CD4-positive, alpha-beta T cell (primary cell): Measurements from ENCODE around the gene ARHGAP33. TPM values are rescaled to one million over a fixed set of nuclear protein-coding genes. Genes with fewer than 3 reads are reported as not detected.

Experiments used
- ATAC-seq: fragments of 200-7000 bp; cut with Tn5 transposase; one replicate; pipeline ENCODE4 v1.10.0; 2022; ENCODE audit warnings: mild to moderate bottlenecking; ENCODE audit not compliant: poor library complexity
- CTCF ChIA-PET: fragments of 350-600 bp; sonication (Branson Sonifier 250); formaldehyde crosslinking; loops from one replicate; lab custom pipeline; 2021; ENCODE audit warnings: antibody characterized with exemption, inconsistent platforms; lab: Charles Lee
- POLR2A ChIA-PET: fragments of 350-600 bp; sonication (Branson Sonifier 250); formaldehyde crosslinking; loops from one replicate; lab custom pipeline; 2021; ENCODE audit warnings: antibody characterized with exemption, inconsistent platforms; lab: Charles Lee
- DNase-seq, 14 experiments: peaks; one replicate each; pipeline ENCODE4 v3.0.0-alpha.2; 2013 to 2020; ENCODE audit warnings: mixed read lengths in 2 of 14
- H3K27ac ChIP-seq, 2 donors: one replicate each; pipeline versions ENCODE4 v1.5.1 to v1.7.0; 2013; ENCODE audit warnings: low read length in 2 of 2, low read depth in 1 of 2, mild to moderate bottlenecking in 1 of 2
- H3K27me3 ChIP-seq, 2 experiments: 1 replicate in 1 of 2; 2 replicates in 1 of 2; pipeline versions ENCODE4 v1.6.1 to v1.7.0; 2013; ENCODE audit warnings: low read length in 2 of 2, control low read depth in 1 of 2, mild to moderate bottlenecking in 1 of 2, moderate library complexity in 1 of 2; ENCODE audit not compliant: insufficient read depth in 2 of 2, control insufficient read depth in 1 of 2
- H3K36me3 ChIP-seq: one replicate; pipeline ENCODE4 v1.6.1; 2013; ENCODE audit warnings: low read length, control low read depth; ENCODE audit not compliant: insufficient read depth
- H3K4me1 ChIP-seq: one replicate; pipeline ENCODE4 v1.6.1; 2013; ENCODE audit warnings: low read length, control low read depth; ENCODE audit not compliant: insufficient read depth
- H3K4me3 ChIP-seq: one replicate; pipeline ENCODE4 v1.5.1; 2013; ENCODE audit warnings: mild to moderate bottlenecking, low read length, moderate library complexity
- H3K9me3 ChIP-seq, 2 experiments: 1 replicate in 1 of 2; 2 replicates in 1 of 2; pipeline versions ENCODE4 v1.6.1 to v1.7.0; 2013; ENCODE audit warnings: low read length in 2 of 2, mild to moderate bottlenecking in 2 of 2, control low read depth in 1 of 2, moderate library complexity in 1 of 2; ENCODE audit not compliant: control insufficient read depth in 1 of 2, insufficient read depth in 1 of 2
- H3K27ac Mint-ChIP-seq: one replicate; pipeline ENCODE4 v1.8.0; 2020; ENCODE audit warnings: mixed read lengths
- H3K27me3 Mint-ChIP-seq: one replicate; pipeline ENCODE4 v1.8.0; 2021; ENCODE audit warnings: mixed read lengths
- H3K36me3 Mint-ChIP-seq: one replicate; pipeline ENCODE4 v1.8.0; 2021; ENCODE audit warnings: low read depth, mixed read lengths
- H3K4me1 Mint-ChIP-seq: one replicate; pipeline ENCODE4 v1.8.0; 2021; ENCODE audit warnings: low read depth, mixed read lengths
- H3K4me3 Mint-ChIP-seq: one replicate; pipeline ENCODE4 v1.8.0; 2020; ENCODE audit warnings: mild to moderate bottlenecking, mixed read lengths
- H3K9me3 Mint-ChIP-seq: one replicate; pipeline ENCODE4 v1.8.0; 2020; ENCODE audit warnings: mixed read lengths
- CTCF ChIP-seq: fragments of 200-600 bp; IDR thresholded peaks from one replicate; pipeline ENCODE4 v1.8.0; 2022; ENCODE audit warnings: antibody characterized with exemption, mild to moderate bottlenecking
- intact Hi-C, 2 experiments: fragments of 100-400 bp; cut with DNase I in 1 of 2; cut with micrococcal nuclease in 1 of 2; formaldehyde crosslinking; loops; one replicate each; pipeline versions ENCODE4 v1.15.1 to v1.9.0; 2023 to 2025; cut with DNase I, micrococcal nuclease
- total RNA-seq, 174 experiments: library from RNA in 2 of 174; stranded (reverse) in 2 of 174; gene quantifications; one replicate each; pipeline ENCODE4 v1.2.3 and lab custom pipeline; 2021 to 2026

The ARHGAP33 gene
- total RNA-seq, 2 experiments from 2014 or later = 16.4 to 19.5 TPM

- Mint-ChIP-seq H3K27ac (peak overlapping the region; percentile 98), H3K4me3 (peak overlapping the region; percentile 99), H3K4me1 (peaks cover 52% of the 10 kb centered on the region), H3K36me3 (peaks cover 58% of the 10 kb centered on the region), H3K27me3 (no peaks in the 10 kb centered on the region), H3K9me3 (no peaks in the 10 kb centered on the region)
- peaks cover 34% of the 10 kb centered on the region for H3K36me3 ChIP-seq
- peak; percentile 88 to 97 (median 94) for DNase-seq
- H3K4me1 ChIP-seq = peaks cover 68% of the 10 kb centered on the region
- ATAC-seq = peak; percentile 60
- intact Hi-C loops = loop anchor here (1.0 to 10.0 kb wide), 3 partner anchors 23 to 374 kb away; partner anchors contain the start of genes COX6B1 (in 1 of the 2), OVOL3 (in 1 of the 2), POLR2I (in 1 of the 2) and TBCB (in 1 of the 2)
- H3K9me3 ChIP-seq = no peaks in the 10 kb centered on the region
- no peaks in the 10 kb centered on the region for H3K27me3 ChIP-seq
- H3K4me3 ChIP-seq = peak overlapping the region; percentile 91
- ChIA-PET POLR2A (interaction anchor here (0.6 to 2.4 kb wide), 14 partner anchors 8 to 190 kb away, joined by 3 to 20 read pairs (median 4); partner anchors contain the start of genes COX6B1, HSPB6, KMT2B and LIN37), CTCF (interaction anchor here (0.6 to 0.7 kb wide), 2 partner anchors 34 to 578 kb away, joined by 4 read pairs; no protein-coding TSS in a partner anchor)
- H3K27ac ChIP-seq = peak overlapping the region; percentile 62 to 72
- no peak for TF ChIP-seq CTCF
These were observed 34.8 kb upstream of the ARHGAP33 start for GRCh38 chr19:35740423-35741202.

DNA sequence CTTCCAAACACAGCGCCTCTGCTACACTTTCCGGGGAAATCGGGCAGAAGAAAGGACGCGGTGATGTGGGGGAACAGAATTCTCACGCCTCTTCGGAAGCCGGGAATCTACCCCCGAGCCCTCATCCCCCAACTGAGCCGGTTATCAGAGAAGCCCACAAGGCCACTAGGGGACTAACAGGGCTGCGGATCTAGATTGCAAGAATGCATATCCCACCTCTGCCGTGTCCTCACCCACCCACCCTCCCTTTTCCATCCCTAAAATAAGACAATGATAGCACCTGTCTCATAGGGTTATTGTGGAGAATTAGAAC is 34.2 kb upstream of the ARHGAP33 start:
- Mint-ChIP-seq H3K4me1 (peaks cover 57% of the 10 kb centered on the region), H3K9me3 (no peaks in the 10 kb centered on the region), H3K27me3 (no peaks in the 10 kb centered on the region), H3K4me3 (peak overlapping the region; percentile 99), H3K27ac (peak overlapping the region; percentile 98), H3K36me3 (peaks cover 53% of the 10 kb centered on the region)
- Histone ChIP-seq H3K27me3 (no peaks in the 10 kb centered on the region), H3K4me3 (peak overlapping the region; percentile 91), H3K9me3 (no peaks in the 10 kb centered on the region), H3K4me1 (peaks cover 74% of the 10 kb centered on the region), H3K36me3 (peaks cover 31% of the 10 kb centered on the region), H3K27ac (peak overlapping the region; percentile 62 to 92)
- ChIA-PET POLR2A (interaction anchor here (0.6 to 2.4 kb wide), 12 partner anchors 7 to 190 kb away, joined by 3 to 20 read pairs (median 5); partner anchors contain the start of genes COX6B1, HSPB6, KMT2B and LIN37), CTCF (no interaction called here)
- intact Hi-C loops = loop anchor here (5.0 to 10.0 kb wide), 2 partner anchors 94 to 374 kb away; partner anchors contain the start of genes COX6B1 (in 1 of the 2), OVOL3 (in 1 of the 2), POLR2I (in 1 of the 2) and TBCB (in 1 of the 2)
- no peak for ATAC-seq
- TF ChIP-seq CTCF = no peak
- DNase-seq = no peak

DNA sequence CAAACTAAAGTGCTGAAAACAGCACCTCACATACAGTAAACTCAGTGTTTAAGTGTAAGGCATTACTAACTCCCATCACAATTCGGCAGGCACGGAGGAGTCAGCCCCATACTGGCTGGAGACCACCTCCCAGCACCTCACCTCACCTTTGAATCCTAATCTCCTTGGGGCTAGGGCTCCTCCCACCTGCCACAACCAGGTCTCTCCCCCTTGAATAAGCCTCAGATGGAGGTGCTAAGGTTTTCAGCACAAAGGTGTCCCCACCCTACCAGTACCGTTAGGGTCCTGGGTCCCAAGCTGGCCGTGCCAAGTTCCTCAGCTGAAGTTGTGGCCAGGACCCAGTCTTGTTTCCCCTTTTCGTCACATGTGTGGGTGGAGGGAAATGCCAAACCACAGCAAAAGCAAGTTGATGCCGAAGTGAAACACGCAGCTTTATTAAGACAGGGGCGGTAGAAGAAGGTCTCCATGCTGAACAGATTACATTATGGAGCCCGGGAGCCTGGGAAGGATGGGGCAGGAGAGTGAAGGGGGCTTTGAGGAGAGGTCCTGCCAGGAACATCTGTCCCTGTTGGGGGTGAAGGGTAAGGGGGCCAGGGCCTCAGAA is 33.1 kb upstream of the ARHGAP33 start, which contains the start of gene IGFLR1:
TSS of gene IGFLR1 (minus strand) at position 332 of the 604 bp plus-strand sequence. CDS start 1,272 bp downstream, outside the sequence.
- Histone ChIP-seq H3K9me3 (no peaks in the 10 kb centered on the region), H3K27me3 (no peaks in the 10 kb centered on the region), H3K27ac (peak within 1 kb of the TSS; percentile 79 to 92), H3K36me3 (peaks cover 20% of the 10 kb centered on the region), H3K4me3 (peak within 1 kb of the TSS; percentile 91), H3K4me1 (peaks cover 69% of the 10 kb centered on the region)
- H3K36me3 Mint-ChIP-seq = peaks cover 42% of the 10 kb centered on the region
- H3K4me3 Mint-ChIP-seq = peak within 1 kb of the TSS; percentile 84
- peaks cover 52% of the 10 kb centered on the region for H3K4me1 Mint-ChIP-seq
- H3K27ac Mint-ChIP-seq = peak within 1 kb of the TSS; percentile 98
- CTCF ChIA-PET = interaction anchor here (0.8 kb wide), 1 partner anchor 29 kb away, joined by 3 read pairs; no protein-coding TSS in a partner anchor
- DNase-seq (peak; percentile 43 to 89 (median 56)), ATAC-seq (no peak)
- no peaks in the 10 kb centered on the region for H3K9me3 Mint-ChIP-seq
- POLR2A ChIA-PET = interaction anchor here (0.6 to 1.5 kb wide), 11 partner anchors 22 to 531 kb away, joined by 3 to 10 read pairs (median 3); partner anchors contain the start of genes KMT2B, POLR2I and TBCB
- TF ChIP-seq CTCF = no peak
- intact Hi-C loops = loop anchor here (5.0 to 10.0 kb wide), 2 partner anchors 95 to 373 kb away; partner anchors contain the start of genes COX6B1 (in 1 of the 2), OVOL3 (in 1 of the 2), POLR2I (in 1 of the 2) and TBCB (in 1 of the 2)
- H3K27me3 Mint-ChIP-seq = no peaks in the 10 kb centered on the region
